ENCODE results near the gene AGPAT2. TPM values are rescaled to one million over a fixed set of nuclear protein-coding genes. Genes with fewer than 3 reads are reported as not detected.

AGPAT2 gene
- total and polyA plus RNA-seq, 2 donors from 2014 or later, result 73.4 to 83.6 TPM

DNA sequence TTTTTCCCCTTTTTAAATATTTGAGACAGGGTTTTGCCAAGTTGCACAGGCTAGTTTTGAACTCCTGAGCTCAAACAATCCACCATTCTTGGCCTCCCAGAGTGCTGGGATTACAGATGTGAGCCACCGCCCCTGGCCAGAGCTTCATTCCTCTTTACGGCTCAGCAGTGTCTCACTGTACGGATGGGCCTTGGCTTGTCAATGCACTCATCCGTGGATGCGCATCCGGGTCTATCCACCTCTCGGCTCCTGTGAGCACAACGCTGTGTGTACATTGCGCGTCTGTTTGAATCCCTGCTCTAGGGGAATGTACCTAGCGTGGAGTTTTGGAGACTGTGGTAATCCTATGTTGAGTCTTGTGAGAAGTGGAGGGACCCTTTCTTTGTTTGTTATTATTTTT is 35.4 kb downstream of the AGPAT2 start:
- DNase-seq (peak in 2 of 5 donors; percentile 15 to 30), FAIRE-seq (no peak)
- TF ChIP-seq, protein P1, sequence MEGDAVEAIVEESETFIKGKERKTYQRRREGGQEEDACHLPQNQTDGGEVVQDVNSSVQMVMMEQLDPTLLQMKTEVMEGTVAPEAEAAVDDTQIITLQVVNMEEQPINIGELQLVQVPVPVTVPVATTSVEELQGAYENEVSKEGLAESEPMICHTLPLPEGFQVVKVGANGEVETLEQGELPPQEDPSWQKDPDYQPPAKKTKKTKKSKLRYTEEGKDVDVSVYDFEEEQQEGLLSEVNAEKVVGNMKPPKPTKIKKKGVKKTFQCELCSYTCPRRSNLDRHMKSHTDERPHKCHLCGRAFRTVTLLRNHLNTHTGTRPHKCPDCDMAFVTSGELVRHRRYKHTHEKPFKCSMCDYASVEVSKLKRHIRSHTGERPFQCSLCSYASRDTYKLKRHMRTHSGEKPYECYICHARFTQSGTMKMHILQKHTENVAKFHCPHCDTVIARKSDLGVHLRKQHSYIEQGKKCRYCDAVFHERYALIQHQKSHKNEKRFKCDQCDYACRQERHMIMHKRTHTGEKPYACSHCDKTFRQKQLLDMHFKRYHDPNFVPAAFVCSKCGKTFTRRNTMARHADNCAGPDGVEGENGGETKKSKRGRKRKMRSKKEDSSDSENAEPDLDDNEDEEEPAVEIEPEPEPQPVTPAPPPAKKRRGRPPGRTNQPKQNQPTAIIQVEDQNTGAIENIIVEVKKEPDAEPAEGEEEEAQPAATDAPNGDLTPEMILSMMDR (IDR thresholded peaks at IDR 0.05; ENCODE audit: borderline replicate concordance, extremely low read depth, insufficient read depth), result no peak
- Histone ChIP-seq H3K4me1 (ENCODE audit: control insufficient read depth in 2 of 3, insufficient read depth in 2 of 3, low read depth in 1 of 3, low read length in 3 of 3) (peaks cover 0 to 5% (median 0%) of the 10 kb centered on the region in 3 donors), H3K27me3 (ENCODE audit: control insufficient read depth, insufficient read depth, low read length) (no peaks in the 10 kb centered on the region), H3K27ac (ENCODE audit: low read depth in 2 of 2, low read length in 2 of 2) (no peak overlapping the region), H3K36me3 (ENCODE audit: control insufficient read depth in 2 of 3, insufficient read depth in 3 of 3, low read length in 3 of 3) (no peaks in the 10 kb centered on the region), H3K9ac (ENCODE audit: low read length in 3 of 3) (no peak overlapping the region), H3K4me3 (ENCODE audit: low read length in 3 of 3) (no peak overlapping the region), H3K9me3 (ENCODE audit: control insufficient read depth in 2 of 3, insufficient read depth in 1 of 3, low read length in 3 of 3) (no peaks in the 10 kb centered on the region)
- intact Hi-C loops (cut with DNase I), result no loop called here

DNA sequence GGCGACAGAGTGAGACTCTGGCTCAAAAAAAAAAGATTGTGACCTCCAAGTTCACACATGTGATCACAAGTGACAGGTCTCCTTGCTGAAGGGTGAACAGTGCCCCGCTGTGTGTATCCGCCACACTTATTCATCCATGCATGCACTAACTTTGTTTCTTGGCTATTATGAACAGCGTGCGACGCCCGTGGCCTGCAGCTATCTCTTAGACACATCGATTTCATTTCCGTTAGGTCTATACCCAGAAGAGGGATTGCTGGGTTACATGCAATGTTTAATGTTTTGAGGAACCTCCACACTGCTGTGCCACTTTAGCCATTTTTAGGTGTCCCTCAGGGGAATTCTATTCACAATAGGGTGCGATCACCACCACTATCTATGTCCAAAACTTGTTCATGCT is 36.6 kb downstream of the AGPAT2 start:
- intact Hi-C loops (cut with DNase I), result no loop called here
- TF ChIP-seq, protein P1 (IDR thresholded peaks at IDR 0.05; ENCODE audit: borderline replicate concordance, extremely low read depth, insufficient read depth), result no peak
- Histone ChIP-seq H3K4me1 (ENCODE audit: control insufficient read depth in 2 of 3, insufficient read depth in 2 of 3, low read depth in 1 of 3, low read length in 3 of 3) (peaks cover 0 to 8% (median 0%) of the 10 kb centered on the region in 3 donors), H3K9me3 (ENCODE audit: control insufficient read depth in 2 of 3, insufficient read depth in 1 of 3, low read length in 3 of 3) (no peaks in the 10 kb centered on the region), H3K27me3 (ENCODE audit: control insufficient read depth, insufficient read depth, low read length) (no peaks in the 10 kb centered on the region), H3K4me3 (ENCODE audit: low read length in 3 of 3) (no peak overlapping the region), H3K27ac (ENCODE audit: low read depth in 2 of 2, low read length in 2 of 2) (no peak overlapping the region), H3K9ac (ENCODE audit: low read length in 3 of 3) (no peak overlapping the region), H3K36me3 (ENCODE audit: control insufficient read depth in 2 of 3, insufficient read depth in 3 of 3, low read length in 3 of 3) (no peaks in the 10 kb centered on the region)
- peak in 1 of 5 donors; percentile 26 for DNase-seq
- FAIRE-seq, result no peak

DNA sequence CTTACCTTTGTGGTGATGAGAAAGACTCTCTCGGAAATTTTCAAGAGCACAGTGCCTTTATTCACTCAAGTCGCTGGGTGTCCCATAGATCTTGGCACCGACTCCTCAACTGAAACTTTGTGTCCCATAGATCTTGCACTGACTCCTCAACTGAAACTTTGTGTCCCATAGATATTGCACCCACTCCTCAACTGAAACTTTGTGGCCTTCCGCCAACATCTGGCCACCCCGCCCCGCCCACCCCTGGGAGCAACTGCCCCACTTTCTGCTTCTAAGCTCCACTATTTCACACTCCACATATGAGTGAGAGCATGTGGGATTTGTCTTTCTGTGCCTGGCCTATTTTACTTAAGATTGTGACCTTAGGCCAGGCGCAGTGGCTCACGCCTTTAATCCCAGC is 37.2 kb downstream of the AGPAT2 start:
- Histone ChIP-seq H3K27me3 (ENCODE audit: control insufficient read depth, insufficient read depth, low read length) (no peaks in the 10 kb centered on the region), H3K36me3 (ENCODE audit: control insufficient read depth in 2 of 3, insufficient read depth in 3 of 3, low read length in 3 of 3) (no peaks in the 10 kb centered on the region), H3K4me3 (ENCODE audit: low read length in 3 of 3) (no peak overlapping the region), H3K4me1 (ENCODE audit: control insufficient read depth in 2 of 3, insufficient read depth in 2 of 3, low read depth in 1 of 3, low read length in 3 of 3) (peaks cover 0 to 5% (median 0%) of the 10 kb centered on the region in 3 donors), H3K9me3 (ENCODE audit: control insufficient read depth in 2 of 3, insufficient read depth in 1 of 3, low read length in 3 of 3) (no peaks in the 10 kb centered on the region), H3K9ac (ENCODE audit: low read length in 3 of 3) (no peak overlapping the region), H3K27ac (ENCODE audit: low read depth in 2 of 2, low read length in 2 of 2) (peak overlapping the region in 1 of 2 donors; percentile 13)
- intact Hi-C loops (cut with DNase I), result no loop called here
- no peak for FAIRE-seq
- TF ChIP-seq, protein P1 (IDR thresholded peaks at IDR 0.05; ENCODE audit: borderline replicate concordance, extremely low read depth, insufficient read depth), result no peak
- no peak for DNase-seq

DNA sequence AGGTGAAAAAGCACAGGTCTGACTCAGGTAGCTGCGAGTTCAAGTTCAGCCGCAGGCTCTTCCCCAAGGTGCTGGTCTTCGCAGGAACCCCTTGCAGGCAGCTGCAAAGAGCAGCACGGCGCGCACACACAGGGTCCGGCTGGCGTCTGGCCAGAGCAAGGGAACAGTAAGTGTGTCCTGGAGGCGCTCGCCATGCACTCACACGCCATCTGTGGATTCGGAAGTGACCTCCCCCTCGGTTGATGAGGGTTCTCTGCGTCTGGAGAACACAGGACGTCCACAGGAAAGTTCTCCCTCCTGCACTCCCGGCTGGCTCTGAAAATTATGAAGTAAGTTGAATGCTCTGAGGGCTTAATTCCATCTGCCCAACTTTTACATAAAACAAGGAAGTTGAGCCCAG is 38.5 kb downstream of the AGPAT2 start:
- DNase-seq, result peak in 3 of 5 donors; percentile 14 to 89 (median 55)
- FAIRE-seq, result no peak
- intact Hi-C loops (cut with DNase I), result no loop called here
- Histone ChIP-seq H3K27ac (ENCODE audit: low read depth in 2 of 2, low read length in 2 of 2) (peak overlapping the region; percentile 14 to 63), H3K9me3 (ENCODE audit: control insufficient read depth in 2 of 3, insufficient read depth in 1 of 3, low read length in 3 of 3) (no peaks in the 10 kb centered on the region), H3K36me3 (ENCODE audit: control insufficient read depth in 2 of 3, insufficient read depth in 3 of 3, low read length in 3 of 3) (no peaks in the 10 kb centered on the region), H3K9ac (ENCODE audit: low read length in 3 of 3) (no peak overlapping the region), H3K4me3 (ENCODE audit: low read length in 3 of 3) (no peak overlapping the region), H3K4me1 (ENCODE audit: control insufficient read depth in 2 of 3, insufficient read depth in 2 of 3, low read depth in 1 of 3, low read length in 3 of 3) (peaks cover 0 to 11% (median 0%) of the 10 kb centered on the region in 3 donors), H3K27me3 (ENCODE audit: control insufficient read depth, insufficient read depth, low read length) (no peaks in the 10 kb centered on the region)
- TF ChIP-seq, protein P1 (IDR thresholded peaks at IDR 0.05; ENCODE audit: borderline replicate concordance, extremely low read depth, insufficient read depth), result no peak

Data from kidney (tissue), 14 donors.